H1 (cell line): Measurements from ENCODE around the gene TOMM34. TPM values are rescaled to one million over a fixed set of nuclear protein-coding genes. Genes with fewer than 3 reads are reported as not detected.

Experiments used
- CTCF ChIA-PET: fragments of 300-600 bp; sonication (Branson Sonifier 250); formaldehyde crosslinking; loops from one replicate; lab custom pipeline; 2021; ENCODE audit not compliant: partially characterized antibody; lab: Charles Lee
- POLR2A ChIA-PET: fragments of 300-600 bp; sonication (Branson Sonifier 250); formaldehyde crosslinking; loops from one replicate; lab custom pipeline; 2021; ENCODE audit warnings: inconsistent platforms; ENCODE audit not compliant: partially characterized antibody; lab: Charles Lee
- DNase-seq, 2 experiments: peaks; one replicate each; pipeline versions ENCODE4 v3.0.0 to v3.0.0-alpha.2; 2010 to 2022; ENCODE audit warnings: low spot score in 2 of 2, low read depth in 1 of 2, mixed read lengths in 1 of 2
- FAIRE-seq: peaks from 2 replicates; lab custom pipeline; 2011; peaks lifted over from hg19 to GRCh38; lab: Jason Lieb, UNC
- H2AFZ ChIP-seq: 2 replicates; pipeline ENCODE4 v1.8.1; 2012; ENCODE audit warnings: low read length, inconsistent platforms
- H2AK5ac ChIP-seq: 2 replicates; pipeline ENCODE4 v1.6.1; 2013; ENCODE audit warnings: low read depth, low read length
- H2BK120ac ChIP-seq: replicated peaks from 2 replicates; pipeline ENCODE3; 2013; ENCODE audit warnings: low read depth, low read length, inconsistent platforms
- H2BK12ac ChIP-seq: 2 replicates; pipeline ENCODE4 v1.6.1; 2013; ENCODE audit warnings: low read depth, low read length
- H2BK15ac ChIP-seq: 2 replicates; pipeline ENCODE4 v1.6.1; 2013; ENCODE audit warnings: low read length
- H2BK20ac ChIP-seq: 2 replicates; pipeline ENCODE4 v1.6.1; 2013; ENCODE audit warnings: low read length
- H2BK5ac ChIP-seq: 2 replicates; pipeline ENCODE4 v1.6.1; 2013; ENCODE audit warnings: low read depth, low read length
- H3K14ac ChIP-seq: 2 replicates; pipeline ENCODE4 v1.6.1; 2013; ENCODE audit warnings: inconsistent platforms; ENCODE audit not compliant: insufficient read length
- H3K18ac ChIP-seq: 2 replicates; pipeline ENCODE4 v1.6.1; 2013; ENCODE audit warnings: low read length; ENCODE audit errors: extremely low read depth
- H3K23ac ChIP-seq: 2 replicates; pipeline ENCODE4 v1.6.1; 2013; ENCODE audit warnings: inconsistent platforms; ENCODE audit not compliant: insufficient read length
- H3K23me2 ChIP-seq: 2 replicates; pipeline ENCODE4 v1.6.1; 2013; ENCODE audit warnings: low read depth, low read length
- H3K27ac ChIP-seq: 2 replicates; pipeline ENCODE4 v1.6.1; 2011; ENCODE audit warnings: low read depth, low read length, inconsistent platforms
- H3K27me3 ChIP-seq, 4 experiments: replicated peaks in 1 of 4; 1 replicate in 1 of 4; 2 replicates in 3 of 4; pipeline versions ENCODE4 v1.6.1 to v1.8.1; 2011 to 2013; ENCODE audit warnings: low read length in 3 of 4, mild to moderate bottlenecking in 3 of 4, inconsistent platforms in 2 of 4, mixed read lengths in 2 of 4, moderate library complexity in 1 of 4; ENCODE audit not compliant: control insufficient read depth in 3 of 4, insufficient read depth in 3 of 4; ENCODE audit errors: extremely low read depth in 1 of 4
- H3K36me3 ChIP-seq, 4 experiments: 2 replicates each; pipeline versions ENCODE4 v1.6.1 to v1.8.1; 2011 to 2013; ENCODE audit warnings: mild to moderate bottlenecking in 4 of 4, low read length in 3 of 4, moderate library complexity in 2 of 4, control low read depth in 1 of 4, inconsistent platforms in 1 of 4; ENCODE audit not compliant: insufficient read depth in 4 of 4, control insufficient read depth in 2 of 4
- H3K4ac ChIP-seq: replicated peaks from 2 replicates; pipeline ENCODE3; 2013; ENCODE audit warnings: low read length, low read depth, mixed read lengths, inconsistent platforms; ENCODE audit not compliant: insufficient read length
- H3K4me1 ChIP-seq, 4 experiments: replicated peaks in 1 of 4; 1 replicate in 1 of 4; 2 replicates in 3 of 4; pipeline versions ENCODE4 v1.6.1 to v1.8.1; 2011 to 2013; ENCODE audit warnings: low read length in 3 of 4, inconsistent platforms in 2 of 4, mixed read lengths in 1 of 4; ENCODE audit not compliant: insufficient read depth in 4 of 4, control insufficient read depth in 3 of 4
- H3K4me2 ChIP-seq, 2 experiments: 2 replicates each; pipeline versions ENCODE4 v1.6.1 to v1.8.1; 2011 to 2013; ENCODE audit warnings: low read depth in 2 of 2, low read length in 2 of 2, control low read depth in 1 of 2, inconsistent platforms in 1 of 2, mild to moderate bottlenecking in 1 of 2; ENCODE audit not compliant: insufficient read depth in 1 of 2
- H3K4me3 ChIP-seq, 4 experiments: fragments of 200-600, 300-600 bp in 1 of 4; sonication (generic), shearing (Covaris generic), sonication (Bioruptor Twin) in 1 of 4; 2 replicates each; pipeline versions ENCODE4 v1.5.1 to v1.8.1; 2011 to 2016; ENCODE audit warnings: low read length in 4 of 4, low read depth in 3 of 4, control low read depth in 2 of 4, inconsistent platforms in 2 of 4, mild to moderate bottlenecking in 2 of 4, mixed read lengths in 1 of 4, moderate library complexity in 1 of 4; ENCODE audit not compliant: insufficient read depth in 2 of 4; ENCODE audit errors: extremely low read depth in 1 of 4
- H3K56ac ChIP-seq: replicated peaks from 2 replicates; pipeline ENCODE3; 2013; ENCODE audit warnings: low read depth, mild to moderate bottlenecking, mixed read lengths, low read length, inconsistent platforms; ENCODE audit not compliant: insufficient read length
- H3K79me1 ChIP-seq: 2 replicates; pipeline ENCODE4 v1.6.1; 2013; ENCODE audit warnings: low read depth, low read length, control low read depth
- H3K79me2 ChIP-seq, 2 experiments: 2 replicates each; pipeline versions ENCODE4 v1.6.1 to v1.8.1; 2012 to 2013; ENCODE audit warnings: low read length in 2 of 2, mild to moderate bottlenecking in 2 of 2, inconsistent platforms in 1 of 2; ENCODE audit not compliant: insufficient read depth in 2 of 2, control insufficient read depth in 1 of 2
- H3K9ac ChIP-seq, 4 experiments: replicated peaks in 1 of 4; 1 replicate in 1 of 4; 2 replicates in 3 of 4; pipeline versions ENCODE4 v1.6.1 to v1.8.1; 2011 to 2013; ENCODE audit warnings: low read depth in 3 of 4, low read length in 3 of 4, control low read depth in 2 of 4, mild to moderate bottlenecking in 2 of 4, moderate library complexity in 2 of 4, inconsistent platforms in 1 of 4; ENCODE audit errors: extremely low read depth in 1 of 4
- H3K9me3 ChIP-seq, 2 experiments: 2 replicates each; pipeline versions ENCODE4 v1.6.1 to v1.8.1; 2012 to 2013; ENCODE audit warnings: mild to moderate bottlenecking in 2 of 2, moderate library complexity in 2 of 2, control low read depth in 1 of 2, inconsistent platforms in 1 of 2, low read depth in 1 of 2, low read length in 1 of 2, mixed read lengths in 1 of 2; ENCODE audit not compliant: insufficient read depth in 2 of 2
- H4K20me1 ChIP-seq, 2 experiments: replicated peaks in 1 of 2; 2 replicates each; pipeline versions ENCODE3 to v1.8.1; 2011 to 2013; ENCODE audit warnings: inconsistent platforms in 2 of 2, low read length in 2 of 2, mild to moderate bottlenecking in 1 of 2; ENCODE audit not compliant: insufficient read depth in 2 of 2, control insufficient read depth in 1 of 2
- H4K5ac ChIP-seq: 2 replicates; pipeline ENCODE4 v1.6.1; 2013; ENCODE audit warnings: low read length, low read depth, mixed read lengths, inconsistent platforms; ENCODE audit not compliant: insufficient read length
- H4K8ac ChIP-seq: 2 replicates; pipeline ENCODE4 v1.8.0; 2013; ENCODE audit warnings: mild to moderate bottlenecking, moderate library complexity, low read length, inconsistent platforms; ENCODE audit not compliant: insufficient read depth; ENCODE audit errors: extremely low read depth
- H4K91ac ChIP-seq: replicated peaks from 2 replicates; pipeline ENCODE3; 2013; ENCODE audit warnings: low read length, mixed read lengths, inconsistent platforms; ENCODE audit not compliant: insufficient read length
- SP1 ChIP-seq: IDR thresholded peaks from 2 replicates; pipeline ENCODE4 v1.6.1; 2011; ENCODE audit warnings: low read depth, low read length
- WGBS, 2 experiments: shearing (Covaris generic) in 1 of 2; methylation state at CpG; one replicate each; pipeline versions ENCODE4 v1.1.6 to v1.1.7; 2013 to 2015; ENCODE audit warnings: low lambda C conversion rate in 2 of 2, mixed read lengths in 2 of 2, inconsistent platforms in 1 of 2, low coverage in 1 of 2, missing lambda C conversion rate in 1 of 2; ENCODE audit not compliant: insufficient replicate concordance in 2 of 2, insufficient coverage in 1 of 2, insufficient read length in 1 of 2; ENCODE audit errors: extremely low coverage in 1 of 2, missing lambda C conversion rate in 1 of 2; 5-methylcytosine and 5-hydroxymethylcytosine counted together
- polyA plus RNA-seq, 7 experiments: library from polyadenylated mRNA; depleted of rRNA in 3 of 7; stranded (reverse) in 5 of 7; unstranded in 2 of 7; fragments of >200 nt in 5 of 7; fragments of 200-250 nt in 2 of 7; gene quantifications; 1 replicate in 5 of 7; 2 replicates in 1 of 7; 4 replicates in 1 of 7; pipeline versions ENCODE4 v1.2.1 to v1.2.3, GENCODE V29; 2011 to 2013; ENCODE audit warnings: missing spikeins in 2 of 7, mixed read lengths in 2 of 7
- total RNA-seq: library from RNA; stranded (reverse); fragmentation: NEBNext Ultra II Directional; extraction: Animal tissue kit (Norgen Biotek cat#: 25700); gene quantifications from 2 replicates; pipeline ENCODE4 v1.2.1, GENCODE V29; 2021

TOMM34 gene
- total and polyA plus RNA-seq, 2 of the 8 experiments (the other 6 are each of a cell fraction or from before 2014, with no cell fraction given): 32.1 to 35.1 TPM

- no peaks in the 10 kb centered on the region for H3K23me2 ChIP-seq
- no peak overlapping the region for H3K4me2 ChIP-seq
- no peak overlapping the region for H3K4me3 ChIP-seq
- no peaks in the 10 kb centered on the region for H3K9me3 ChIP-seq
- H4K8ac ChIP-seq: no peak overlapping the region
- H2BK12ac ChIP-seq: no peak overlapping the region
- CTCF ChIA-PET: interaction anchor here (1.0 to 1.7 kb wide), 2 partner anchors 9 to 10 kb away, joined by 3 read pairs; no protein-coding TSS in a partner anchor
- H3K23ac ChIP-seq: no peak overlapping the region
- no peaks in the 10 kb centered on the region for H3K79me2 ChIP-seq
- no peak overlapping the region for H2AK5ac ChIP-seq
- H3K14ac ChIP-seq: no peak overlapping the region
- no peak overlapping the region for H2BK20ac ChIP-seq
- H3K36me3 ChIP-seq: peaks cover 2 to 57% (median 35%) of the 10 kb centered on the region in 4 experiments
- no peak overlapping the region for H4K91ac ChIP-seq
- H4K20me1 ChIP-seq: peaks cover 2 to 3% of the 10 kb centered on the region in 2 experiments
- DNase-seq (no peak), FAIRE-seq (no peak)
- no peak overlapping the region for H2AFZ ChIP-seq
- POLR2A ChIA-PET: no interaction called here
- no peaks in the 10 kb centered on the region for H3K27me3 ChIP-seq
- no peak overlapping the region for H2BK15ac ChIP-seq
- no peak for TF ChIP-seq SP1
- H3K9ac ChIP-seq: no peak overlapping the region
- H3K4me1 ChIP-seq: no peaks in the 10 kb centered on the region
- WGBS, 2 experiments: 83% methylated on average over 4 of the region's 4 CpGs; no CpG with 5 or more reads in 1 of the 2 experiments
- H3K4ac ChIP-seq: no peak overlapping the region
- H3K18ac ChIP-seq: no peak overlapping the region
- H3K56ac ChIP-seq: no peak overlapping the region
- no peaks in the 10 kb centered on the region for H3K79me1 ChIP-seq
- no peak overlapping the region for H4K5ac ChIP-seq
- H2BK5ac ChIP-seq: no peak overlapping the region
- H2BK120ac ChIP-seq: no peak overlapping the region
- no peak overlapping the region for H3K27ac ChIP-seq
Observed at GRCh38 chr20:44976698-44977097, 16.5 kb upstream of the TOMM34 start.
